Liver (tissue), 9 donors: ENCODE results near the gene CBX8. TPM values are rescaled to one million over a fixed set of nuclear protein-coding genes. Genes with fewer than 3 reads are reported as not detected.

Experiments used
- DNase-seq: peaks from one replicate; pipeline ENCODE4 v3.0.0-alpha.2; 2017; ENCODE audit warnings: low spot score
- H3K27ac ChIP-seq, 2 donors: one replicate each; pipeline ENCODE4 v1.7.0; 2013; ENCODE audit warnings: inconsistent platforms in 2 of 2, low read length in 2 of 2, control low read depth in 1 of 2, low read depth in 1 of 2, mild to moderate bottlenecking in 1 of 2
- H3K27me3 ChIP-seq, 4 donors: one replicate each; pipeline versions ENCODE4 v1.6.1 to v1.7.0; 2013; ENCODE audit warnings: low read length in 3 of 4, inconsistent platforms in 1 of 4, mild to moderate bottlenecking in 1 of 4, moderate library complexity in 1 of 4; ENCODE audit not compliant: control insufficient read depth in 4 of 4, insufficient read depth in 4 of 4
- H3K36me3 ChIP-seq, 4 donors: one replicate each; pipeline versions ENCODE4 v1.6.1 to v1.7.0; 2013; ENCODE audit warnings: low read length in 3 of 4, mild to moderate bottlenecking in 3 of 4, low read depth in 1 of 4, moderate library complexity in 1 of 4; ENCODE audit not compliant: control insufficient read depth in 4 of 4, insufficient read depth in 3 of 4
- H3K4me1 ChIP-seq, 4 donors: one replicate each; pipeline versions ENCODE4 v1.6.1 to v1.7.0; 2013; ENCODE audit warnings: low read length in 3 of 4, mild to moderate bottlenecking in 3 of 4, moderate library complexity in 1 of 4; ENCODE audit not compliant: control insufficient read depth in 4 of 4, insufficient read depth in 4 of 4
- H3K4me3 ChIP-seq, 3 donors: one replicate each; pipeline versions ENCODE4 v1.6.1 to v1.7.0; 2013; ENCODE audit warnings: low read length in 3 of 3, control low read depth in 1 of 3, low read depth in 1 of 3, mild to moderate bottlenecking in 1 of 3
- H3K9ac ChIP-seq, 2 donors: one replicate each; pipeline ENCODE4 v1.7.0; 2013; ENCODE audit warnings: low read length in 2 of 2, mild to moderate bottlenecking in 2 of 2, moderate library complexity in 2 of 2, control low read depth in 1 of 2, low read depth in 1 of 2
- H3K9me3 ChIP-seq, 4 donors: one replicate each; pipeline versions ENCODE4 v1.6.1 to v1.7.0; 2013; ENCODE audit warnings: low read length in 3 of 4; ENCODE audit not compliant: control insufficient read depth in 4 of 4
- EGR1 ChIP-seq, 2 donors: IDR thresholded peaks; 2 replicates each; pipeline ENCODE4 v1.6.1; 2016 to 2018; ENCODE audit warnings: antibody characterized with exemption in 2 of 2, low read depth in 2 of 2
- FOXA1 ChIP-seq: IDR thresholded peaks from 2 replicates; pipeline ENCODE4 v1.6.1; 2016; ENCODE audit warnings: antibody characterized with exemption
- HNF4G ChIP-seq: IDR thresholded peaks from 2 replicates; pipeline ENCODE4 v1.6.1; 2016; ENCODE audit warnings: antibody characterized with exemption
- JUND ChIP-seq, 2 donors: IDR thresholded peaks; 2 replicates each; pipeline ENCODE4 v1.6.1; 2016; ENCODE audit warnings: antibody characterized with exemption in 2 of 2
- NR2F2 ChIP-seq: IDR thresholded peaks from 2 replicates; pipeline ENCODE4 v1.6.1; 2016; ENCODE audit warnings: antibody characterized with exemption
- TAF1 ChIP-seq: conservative IDR thresholded peaks from 2 replicates; pipeline ENCODE4 v1.6.1; 2016; ENCODE audit warnings: antibody characterized with exemption, mild to moderate bottlenecking
- WGBS: extraction: QIAGEN DNeasy Blood & Tissue Kit; methylation state at CpG from one replicate; pipeline ENCODE4 v1.1.7; 2013; 5-methylcytosine and 5-hydroxymethylcytosine counted together
- polyA plus RNA-seq, 2 donors: library from polyadenylated mRNA; stranded (reverse) in 1 of 2; unstranded in 1 of 2; fragments of 200-250 nt in 1 of 2; fragments of >200 nt in 1 of 2; fragmentation: Nextera tagmentation in 1 of 2; extraction: Ambion mirVana in 1 of 2; gene quantifications; one replicate each; pipeline versions ENCODE4 v1.2.1 to v1.2.3, GENCODE V29; 2013 to 2015
- total RNA-seq, 2 donors: library from RNA; depleted of rRNA; stranded (reverse); fragments of >200 nt; gene quantifications; one replicate each; pipeline ENCODE4 v1.2.3, GENCODE V29; 2014
- TF ChIP-seq, protein P1 (sequence below): IDR thresholded peaks from 2 replicates; pipeline ENCODE4 v1.6.1; 2016; ENCODE audit warnings: antibody characterized with exemption, mild to moderate bottlenecking
- TF ChIP-seq, protein P2 (sequence below): IDR thresholded peaks from 2 replicates; pipeline ENCODE4 v1.6.1; 2016; ENCODE audit warnings: antibody characterized with exemption
- donor health status: healthy.
- donor health status: healthy.
- donor health status: healthy.
- donor health status: healthy.
- donor health status: healthy.

CBX8 gene
- total and polyA plus RNA-seq, 4 donors: 0.75 to 2.7 (median 1.9) TPM

DNA sequence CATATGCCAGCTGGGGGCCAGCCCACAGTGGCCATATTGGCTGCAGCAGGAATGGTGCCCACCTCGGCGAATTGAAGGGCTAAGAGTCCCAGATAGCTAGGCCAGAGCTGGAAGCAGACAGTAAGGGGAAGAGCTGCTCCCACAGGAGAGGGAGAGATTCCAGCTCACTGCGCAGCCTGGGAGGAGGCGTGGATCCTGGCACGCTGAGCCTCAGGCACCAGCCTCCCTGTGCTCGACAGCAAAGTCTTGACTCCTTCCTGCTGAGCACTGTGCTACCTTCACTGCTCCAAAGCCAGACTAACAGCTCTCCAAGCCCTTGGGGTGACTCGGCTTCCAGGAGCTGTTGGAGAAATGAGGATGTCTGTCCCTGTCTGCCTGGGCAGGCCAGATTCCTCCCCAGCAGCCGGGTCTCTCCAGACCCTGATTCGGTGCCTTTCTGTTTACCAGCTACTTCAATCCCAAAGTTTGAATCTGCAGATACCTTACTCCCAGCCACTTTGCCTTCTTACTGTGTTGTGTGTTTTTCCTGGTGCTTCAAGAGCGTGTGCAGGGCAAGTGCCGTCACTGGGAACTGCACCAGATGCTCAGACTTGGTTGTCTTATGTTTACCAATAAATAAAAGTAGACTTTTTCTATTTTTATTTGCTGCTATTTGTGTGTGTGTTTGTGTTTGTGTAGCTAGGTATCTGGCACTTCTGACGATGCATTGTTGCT is 9.8 kb downstream of the CBX8 start:
- H3K27ac ChIP-seq: no peak overlapping the region
- H3K4me1 ChIP-seq: peaks cover 0 to 10% (median 7%) of the 10 kb centered on the region in 4 donors
- 87% methylated on average over 12 of the region's 12 CpGs for WGBS

DNA sequence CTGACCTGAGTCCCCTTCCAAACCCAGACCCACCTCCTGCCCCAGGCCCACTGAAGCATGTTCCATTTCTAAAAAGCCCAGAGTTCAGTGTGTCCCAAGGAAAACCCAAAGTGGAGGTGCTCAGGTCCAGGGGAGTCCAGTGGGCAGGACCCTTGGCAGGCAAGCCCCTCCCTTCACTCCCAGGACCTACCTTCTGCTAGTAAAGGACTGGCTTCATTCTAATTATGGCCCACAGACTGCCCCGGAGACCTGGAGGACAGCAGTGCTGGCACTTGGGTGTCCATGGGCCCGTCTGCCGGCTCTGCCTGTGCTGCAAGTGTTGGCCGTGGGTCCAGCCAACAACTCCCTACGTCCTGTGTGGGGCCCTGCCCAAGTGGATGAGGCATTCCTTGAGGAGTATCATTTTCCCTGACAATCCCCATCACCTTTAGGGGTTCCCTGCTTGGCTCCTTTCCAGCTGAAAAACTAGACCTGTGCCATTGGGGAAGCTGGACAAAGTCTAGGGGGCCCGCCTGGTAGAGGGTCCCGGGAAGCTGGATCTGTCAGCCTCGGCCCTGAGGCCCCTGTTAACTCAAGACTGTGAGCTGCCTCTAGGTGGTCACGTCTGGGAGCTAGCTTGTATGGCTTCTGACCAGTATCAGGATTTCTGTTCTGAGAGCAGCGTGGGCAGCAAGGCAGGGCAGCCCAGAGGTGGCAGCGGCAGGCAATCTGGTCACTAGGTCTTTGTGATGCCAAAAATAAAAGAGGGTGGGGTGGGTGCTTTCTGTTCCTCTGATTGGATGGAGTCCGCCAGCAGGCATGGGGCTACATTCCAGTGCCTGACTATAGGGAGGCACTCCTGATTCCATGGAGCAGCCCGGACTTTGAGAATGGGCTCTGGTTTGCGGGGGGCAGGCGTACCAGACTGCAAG is 10.7 kb downstream of the CBX8 start:
- DNase-seq: no peak
- Histone ChIP-seq H3K9ac (no peak overlapping the region), H3K27me3 (peaks cover 0 to 10% (median 5%) of the 10 kb centered on the region in 4 donors)

More for the DNA sequence above, 9.8 kb downstream of the CBX8 start:
- TF ChIP-seq FOXA1 (no peak), TAF1 (no peak), EGR1 (IDR thresholded peaks at IDR 0.05; ENCODE audit: low read depth in 2 of 2) (no peak), NR2F2 (no peak)
- TF ChIP-seq, protein P1, sequence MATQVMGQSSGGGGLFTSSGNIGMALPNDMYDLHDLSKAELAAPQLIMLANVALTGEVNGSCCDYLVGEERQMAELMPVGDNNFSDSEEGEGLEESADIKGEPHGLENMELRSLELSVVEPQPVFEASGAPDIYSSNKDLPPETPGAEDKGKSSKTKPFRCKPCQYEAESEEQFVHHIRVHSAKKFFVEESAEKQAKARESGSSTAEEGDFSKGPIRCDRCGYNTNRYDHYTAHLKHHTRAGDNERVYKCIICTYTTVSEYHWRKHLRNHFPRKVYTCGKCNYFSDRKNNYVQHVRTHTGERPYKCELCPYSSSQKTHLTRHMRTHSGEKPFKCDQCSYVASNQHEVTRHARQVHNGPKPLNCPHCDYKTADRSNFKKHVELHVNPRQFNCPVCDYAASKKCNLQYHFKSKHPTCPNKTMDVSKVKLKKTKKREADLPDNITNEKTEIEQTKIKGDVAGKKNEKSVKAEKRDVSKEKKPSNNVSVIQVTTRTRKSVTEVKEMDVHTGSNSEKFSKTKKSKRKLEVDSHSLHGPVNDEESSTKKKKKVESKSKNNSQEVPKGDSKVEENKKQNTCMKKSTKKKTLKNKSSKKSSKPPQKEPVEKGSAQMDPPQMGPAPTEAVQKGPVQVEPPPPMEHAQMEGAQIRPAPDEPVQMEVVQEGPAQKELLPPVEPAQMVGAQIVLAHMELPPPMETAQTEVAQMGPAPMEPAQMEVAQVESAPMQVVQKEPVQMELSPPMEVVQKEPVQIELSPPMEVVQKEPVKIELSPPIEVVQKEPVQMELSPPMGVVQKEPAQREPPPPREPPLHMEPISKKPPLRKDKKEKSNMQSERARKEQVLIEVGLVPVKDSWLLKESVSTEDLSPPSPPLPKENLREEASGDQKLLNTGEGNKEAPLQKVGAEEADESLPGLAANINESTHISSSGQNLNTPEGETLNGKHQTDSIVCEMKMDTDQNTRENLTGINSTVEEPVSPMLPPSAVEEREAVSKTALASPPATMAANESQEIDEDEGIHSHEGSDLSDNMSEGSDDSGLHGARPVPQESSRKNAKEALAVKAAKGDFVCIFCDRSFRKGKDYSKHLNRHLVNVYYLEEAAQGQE: no peak
- H3K4me3 ChIP-seq: no peak overlapping the region
- H3K36me3 ChIP-seq: no peaks in the 10 kb centered on the region
- no peaks in the 10 kb centered on the region for H3K9me3 ChIP-seq
- no peak overlapping the region for H3K9ac ChIP-seq
- H3K27me3 ChIP-seq: peaks cover 0 to 12% (median 10%) of the 10 kb centered on the region in 4 donors
- no peak for DNase-seq

More for the DNA sequence above, 10.7 kb downstream of the CBX8 start:
- TF ChIP-seq, protein P2, sequence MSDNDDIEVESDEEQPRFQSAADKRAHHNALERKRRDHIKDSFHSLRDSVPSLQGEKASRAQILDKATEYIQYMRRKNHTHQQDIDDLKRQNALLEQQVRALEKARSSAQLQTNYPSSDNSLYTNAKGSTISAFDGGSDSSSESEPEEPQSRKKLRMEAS: no peak
- no peak for TF ChIP-seq JUND (IDR thresholded peaks at IDR 0.05)
- TF ChIP-seq, protein P1: no peak
- TF ChIP-seq HNF4G: no peak
- no peaks in the 10 kb centered on the region for H3K36me3 ChIP-seq
- H3K4me3 ChIP-seq: no peak overlapping the region
- peaks cover 0 to 10% (median 7%) of the 10 kb centered on the region in 4 donors for H3K4me1 ChIP-seq
- H3K27ac ChIP-seq: no peak overlapping the region
- no peaks in the 10 kb centered on the region for H3K9me3 ChIP-seq
- 90% methylated on average over 15 of the region's 15 CpGs for WGBS
